HL-60 (cell line): ENCODE results near the gene RSPH9.
A peak's percentile ranks its signal among the peaks of the same experiment; 100 is the strongest.
"Not testable (repeated sequence)": the region's sequence is repeated elsewhere in the genome, so short reads cannot be mapped to it uniquely, and the experiment has no call there.

Experiments
- DNase-seq, 2 experiments: peaks; one replicate each; pipeline ENCODE4 v3.0.0-alpha.2; 2010 to 2020; ENCODE audit warnings: low read depth in 1 of 2, low spot score in 1 of 2
- H3K27ac ChIP-seq: fragments of 250-450 bp; sonication (Bioruptor Pico); replicated peaks from 2 replicates; pipeline ENCODE4 v1.5.1; 2020; ENCODE audit warnings: mild to moderate bottlenecking, moderate library complexity
- H3K27me3 ChIP-seq: fragments of 250-450 bp; sonication (Bioruptor Pico); 2 replicates; pipeline ENCODE4 v1.5.1; 2021; ENCODE audit warnings: mild to moderate bottlenecking, moderate library complexity; ENCODE audit not compliant: insufficient read depth, poor library complexity, severe bottlenecking
- H3K4me3 ChIP-seq: replicated peaks from 2 replicates; pipeline ENCODE4 v1.5.1; 2011; ENCODE audit warnings: mild to moderate bottlenecking, control low read depth, low read length; ENCODE audit not compliant: insufficient read depth
- GABPA ChIP-seq: IDR thresholded peaks from 2 replicates; pipeline ENCODE4 v1.6.1; 2012; ENCODE audit warnings: low read depth
- POLR2AphosphoS5 ChIP-seq: IDR thresholded peaks from 2 replicates; pipeline ENCODE4 v1.6.1; 2012; ENCODE audit warnings: low read depth
- SPI1 ChIP-seq: IDR thresholded peaks from 2 replicates; pipeline ENCODE4 v1.6.1; 2012; ENCODE audit warnings: low read depth, mild to moderate bottlenecking, borderline replicate concordance
- TF ChIP-seq, protein P1 (sequence below): IDR thresholded peaks from 2 replicates; pipeline ENCODE4 v1.6.1; 2012; ENCODE audit warnings: low read depth; ENCODE audit not compliant: insufficient replicate concordance
- TF ChIP-seq, protein P2 (sequence below): IDR thresholded peaks from one replicate; pipeline ENCODE4 v1.5.1; 2011; ENCODE audit warnings: low read length, control low read depth, inconsistent platforms; ENCODE audit not compliant: insufficient read depth

The RSPH9 gene

DNA sequence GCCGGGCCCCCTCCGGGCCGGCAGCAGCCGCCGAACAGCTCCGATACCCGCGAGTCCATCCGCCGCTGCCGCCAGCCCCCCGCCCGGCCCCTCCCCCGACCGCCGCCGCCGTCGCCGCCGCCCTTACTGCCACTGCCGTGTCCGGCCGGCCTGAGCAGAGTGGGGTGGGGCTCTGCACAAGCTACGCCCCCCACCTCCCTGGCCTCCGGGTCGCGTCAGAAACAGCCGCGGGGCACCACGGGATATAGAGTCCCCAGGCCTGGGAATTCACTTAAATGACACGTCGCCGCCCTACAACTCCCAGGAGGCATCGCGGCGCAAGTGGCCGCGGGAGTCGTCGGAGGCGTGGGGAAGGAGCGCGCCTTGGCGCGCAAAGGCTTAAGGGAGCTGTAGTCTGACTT lies 15.7 kb upstream of the RSPH9 start, which contains the start of gene GTPBP2:
GTPBP2 (minus strand) TSS at position 161 of the 401 bp plus-strand sequence; CDS start at position 59, 102 bp downstream.
- peak within 1 kb of the TSS; percentile 97 for H3K27ac ChIP-seq
- TF ChIP-seq, protein P1, sequence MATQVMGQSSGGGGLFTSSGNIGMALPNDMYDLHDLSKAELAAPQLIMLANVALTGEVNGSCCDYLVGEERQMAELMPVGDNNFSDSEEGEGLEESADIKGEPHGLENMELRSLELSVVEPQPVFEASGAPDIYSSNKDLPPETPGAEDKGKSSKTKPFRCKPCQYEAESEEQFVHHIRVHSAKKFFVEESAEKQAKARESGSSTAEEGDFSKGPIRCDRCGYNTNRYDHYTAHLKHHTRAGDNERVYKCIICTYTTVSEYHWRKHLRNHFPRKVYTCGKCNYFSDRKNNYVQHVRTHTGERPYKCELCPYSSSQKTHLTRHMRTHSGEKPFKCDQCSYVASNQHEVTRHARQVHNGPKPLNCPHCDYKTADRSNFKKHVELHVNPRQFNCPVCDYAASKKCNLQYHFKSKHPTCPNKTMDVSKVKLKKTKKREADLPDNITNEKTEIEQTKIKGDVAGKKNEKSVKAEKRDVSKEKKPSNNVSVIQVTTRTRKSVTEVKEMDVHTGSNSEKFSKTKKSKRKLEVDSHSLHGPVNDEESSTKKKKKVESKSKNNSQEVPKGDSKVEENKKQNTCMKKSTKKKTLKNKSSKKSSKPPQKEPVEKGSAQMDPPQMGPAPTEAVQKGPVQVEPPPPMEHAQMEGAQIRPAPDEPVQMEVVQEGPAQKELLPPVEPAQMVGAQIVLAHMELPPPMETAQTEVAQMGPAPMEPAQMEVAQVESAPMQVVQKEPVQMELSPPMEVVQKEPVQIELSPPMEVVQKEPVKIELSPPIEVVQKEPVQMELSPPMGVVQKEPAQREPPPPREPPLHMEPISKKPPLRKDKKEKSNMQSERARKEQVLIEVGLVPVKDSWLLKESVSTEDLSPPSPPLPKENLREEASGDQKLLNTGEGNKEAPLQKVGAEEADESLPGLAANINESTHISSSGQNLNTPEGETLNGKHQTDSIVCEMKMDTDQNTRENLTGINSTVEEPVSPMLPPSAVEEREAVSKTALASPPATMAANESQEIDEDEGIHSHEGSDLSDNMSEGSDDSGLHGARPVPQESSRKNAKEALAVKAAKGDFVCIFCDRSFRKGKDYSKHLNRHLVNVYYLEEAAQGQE: no peak
- TF ChIP-seq GABPA (peak; percentile 42; the same call in 1 of the 2 replicates), SPI1 (no peak), POLR2AphosphoS5 (peak; percentile 36; the same call in 1 of the 2 replicates)
- TF ChIP-seq, protein P2, sequence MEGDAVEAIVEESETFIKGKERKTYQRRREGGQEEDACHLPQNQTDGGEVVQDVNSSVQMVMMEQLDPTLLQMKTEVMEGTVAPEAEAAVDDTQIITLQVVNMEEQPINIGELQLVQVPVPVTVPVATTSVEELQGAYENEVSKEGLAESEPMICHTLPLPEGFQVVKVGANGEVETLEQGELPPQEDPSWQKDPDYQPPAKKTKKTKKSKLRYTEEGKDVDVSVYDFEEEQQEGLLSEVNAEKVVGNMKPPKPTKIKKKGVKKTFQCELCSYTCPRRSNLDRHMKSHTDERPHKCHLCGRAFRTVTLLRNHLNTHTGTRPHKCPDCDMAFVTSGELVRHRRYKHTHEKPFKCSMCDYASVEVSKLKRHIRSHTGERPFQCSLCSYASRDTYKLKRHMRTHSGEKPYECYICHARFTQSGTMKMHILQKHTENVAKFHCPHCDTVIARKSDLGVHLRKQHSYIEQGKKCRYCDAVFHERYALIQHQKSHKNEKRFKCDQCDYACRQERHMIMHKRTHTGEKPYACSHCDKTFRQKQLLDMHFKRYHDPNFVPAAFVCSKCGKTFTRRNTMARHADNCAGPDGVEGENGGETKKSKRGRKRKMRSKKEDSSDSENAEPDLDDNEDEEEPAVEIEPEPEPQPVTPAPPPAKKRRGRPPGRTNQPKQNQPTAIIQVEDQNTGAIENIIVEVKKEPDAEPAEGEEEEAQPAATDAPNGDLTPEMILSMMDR: no peak
- no peaks in the 10 kb centered on the region for H3K27me3 ChIP-seq
- H3K4me3 ChIP-seq: peak within 1 kb of the TSS; percentile 67
- DNase-seq: peak; percentile 96 to 99

DNA sequence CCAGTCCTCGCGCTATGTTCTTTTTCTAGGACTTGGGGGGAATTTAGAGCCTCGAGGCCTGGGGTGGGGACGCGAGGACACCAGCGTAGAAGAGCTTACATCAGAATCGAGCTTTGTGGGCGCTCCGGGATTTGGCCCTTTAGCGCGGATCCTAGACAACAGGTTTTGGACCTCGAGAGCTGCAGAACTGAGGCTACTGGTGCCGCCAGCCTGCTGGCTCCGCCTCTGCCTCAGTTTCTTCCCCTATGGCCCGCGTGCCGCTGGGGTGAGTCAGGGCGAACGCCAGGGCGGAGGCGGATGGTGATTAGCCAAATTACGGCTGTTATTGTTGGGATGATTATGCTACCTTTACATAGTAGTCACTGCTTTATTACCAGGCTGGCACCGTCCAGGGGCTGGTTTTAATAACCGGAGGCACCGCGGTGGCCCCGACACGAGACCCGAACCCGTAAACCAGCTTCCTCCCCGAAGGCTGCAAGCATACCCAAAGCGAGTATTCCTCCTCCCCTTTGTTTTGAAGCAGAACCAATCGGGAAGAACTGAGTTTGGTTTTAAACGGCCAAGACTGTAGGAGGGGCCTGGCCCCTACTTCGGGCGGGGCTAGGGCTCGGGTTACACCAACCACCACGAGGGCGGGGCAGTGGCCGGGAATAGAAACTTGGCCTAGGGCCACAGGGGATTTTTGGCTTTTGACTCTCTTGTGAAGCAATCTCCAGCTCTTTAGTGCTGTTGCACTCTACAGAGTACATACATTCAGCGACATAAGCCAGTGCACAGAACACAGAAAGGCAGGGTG lies 15.1 kb upstream of the RSPH9 start:
- Histone ChIP-seq H3K4me3 (peak overlapping the region; percentile 67), H3K27me3 (no peaks in the 10 kb centered on the region), H3K27ac (peak overlapping the region; percentile 97)
- TF ChIP-seq POLR2AphosphoS5: peak; percentile 78
- peak; percentile 49; the same call in 1 of the 2 replicates for TF ChIP-seq SPI1
- TF ChIP-seq, protein P1: no peak
- DNase-seq: peak; percentile 92 to 99

DNA sequence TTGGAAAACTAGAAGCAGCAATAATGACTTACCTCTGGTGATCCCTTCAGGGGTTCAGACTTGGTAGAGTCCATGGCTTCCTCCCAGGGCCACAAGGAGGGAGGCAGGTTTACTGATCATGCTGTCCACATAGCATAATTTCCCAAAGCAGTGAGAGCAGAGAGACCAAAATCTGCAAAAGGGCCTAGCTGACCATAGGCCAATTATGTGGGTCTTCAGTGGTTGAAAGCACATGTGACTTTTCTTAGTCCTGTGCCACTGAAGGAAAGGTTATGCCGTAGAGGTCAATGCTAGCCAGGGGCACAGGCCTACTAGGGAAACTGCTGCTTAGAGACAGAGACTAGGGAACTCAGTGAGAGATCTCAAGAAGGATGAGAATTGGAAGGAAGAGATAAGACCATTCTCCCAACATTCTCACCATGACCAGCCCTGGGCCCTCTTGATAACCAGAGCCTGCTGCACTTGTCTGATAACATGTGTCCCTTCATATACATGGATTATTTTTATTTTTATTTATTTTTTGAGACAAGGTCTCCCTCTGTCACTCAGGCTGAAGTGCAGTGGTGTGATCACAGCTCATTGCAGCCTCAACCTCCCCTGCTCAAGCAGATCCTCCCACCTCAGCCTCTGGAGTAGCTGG lies 13.7 kb upstream of the RSPH9 start:
- DNase-seq: peak in 1 of 2 experiments; percentile 7

DNA sequence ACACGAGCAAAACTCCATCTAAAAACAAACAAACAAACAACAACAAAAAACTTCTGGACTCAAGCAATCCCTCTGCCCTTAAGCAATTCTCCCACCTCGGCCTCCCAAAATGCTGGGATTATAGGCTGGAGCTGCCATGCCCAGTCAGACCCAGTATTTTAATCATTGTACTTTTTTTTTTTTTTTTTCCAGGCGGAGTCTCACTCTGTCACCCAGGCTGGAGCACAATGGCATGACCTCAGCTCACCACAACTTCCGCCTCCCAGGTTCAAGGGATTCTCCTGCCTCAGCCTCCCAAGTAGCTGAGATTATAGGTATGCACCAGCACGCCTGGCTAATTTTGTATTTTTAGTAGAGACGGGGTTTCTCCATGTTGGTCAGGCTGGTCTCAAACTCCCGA lies 11.8 kb upstream of the RSPH9 start:
- not testable (repeated sequence) for H3K27me3 ChIP-seq, DNase-seq, H3K27ac ChIP-seq, H3K4me3 ChIP-seq

More for the DNA sequence above, 13.7 kb upstream of the RSPH9 start:
- Histone ChIP-seq H3K4me3 (no peak overlapping the region), H3K27me3 (no peaks in the 10 kb centered on the region), H3K27ac (no peak overlapping the region)
- no peak for TF ChIP-seq SPI1
- TF ChIP-seq POLR2AphosphoS5: no peak
- no peak for TF ChIP-seq GABPA
- TF ChIP-seq, protein P1: no peak
- TF ChIP-seq, protein P2: no peak
